OCI-LY3 (cell line): ENCODE data around the gene ANO6.

Experiments used
- EZH2phosphoT487 ChIP-seq: fragments of 200-600 bp; shearing (Covaris generic); IDR thresholded peaks from 2 replicates; pipeline ENCODE4 v1.6.1; 2018; ENCODE audit warnings: antibody characterized with exemption, mixed run types, low read depth
- TF ChIP-seq, protein P1 (sequence below): fragments of 200-600, 300-600 bp; sonication (generic); IDR thresholded peaks from 2 replicates; pipeline ENCODE4 v1.5.1; 2014; ENCODE audit warnings: antibody characterized with exemption, low read length, low read depth

DNA sequence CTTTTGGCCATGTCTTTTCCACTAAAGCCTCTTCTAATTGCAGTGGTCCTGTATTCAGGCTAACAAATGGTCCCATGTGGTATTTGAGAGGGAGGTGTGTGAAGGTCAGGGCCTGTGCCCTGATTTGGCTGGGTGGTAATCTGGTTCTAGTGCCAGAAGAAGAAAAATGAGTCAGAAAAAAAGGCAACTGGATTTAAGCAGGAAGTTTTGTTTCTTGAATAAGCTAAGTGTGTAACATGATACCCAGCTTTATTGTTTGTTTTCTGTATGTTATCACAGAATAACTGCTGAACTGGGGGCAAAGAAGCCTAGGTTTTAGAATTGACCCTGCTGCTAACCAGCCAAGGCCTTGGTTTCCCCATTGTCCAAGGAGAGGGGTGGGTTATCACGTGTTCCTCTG is 134.0 kb downstream of the ANO6 start:
- TF ChIP-seq, protein P1, sequence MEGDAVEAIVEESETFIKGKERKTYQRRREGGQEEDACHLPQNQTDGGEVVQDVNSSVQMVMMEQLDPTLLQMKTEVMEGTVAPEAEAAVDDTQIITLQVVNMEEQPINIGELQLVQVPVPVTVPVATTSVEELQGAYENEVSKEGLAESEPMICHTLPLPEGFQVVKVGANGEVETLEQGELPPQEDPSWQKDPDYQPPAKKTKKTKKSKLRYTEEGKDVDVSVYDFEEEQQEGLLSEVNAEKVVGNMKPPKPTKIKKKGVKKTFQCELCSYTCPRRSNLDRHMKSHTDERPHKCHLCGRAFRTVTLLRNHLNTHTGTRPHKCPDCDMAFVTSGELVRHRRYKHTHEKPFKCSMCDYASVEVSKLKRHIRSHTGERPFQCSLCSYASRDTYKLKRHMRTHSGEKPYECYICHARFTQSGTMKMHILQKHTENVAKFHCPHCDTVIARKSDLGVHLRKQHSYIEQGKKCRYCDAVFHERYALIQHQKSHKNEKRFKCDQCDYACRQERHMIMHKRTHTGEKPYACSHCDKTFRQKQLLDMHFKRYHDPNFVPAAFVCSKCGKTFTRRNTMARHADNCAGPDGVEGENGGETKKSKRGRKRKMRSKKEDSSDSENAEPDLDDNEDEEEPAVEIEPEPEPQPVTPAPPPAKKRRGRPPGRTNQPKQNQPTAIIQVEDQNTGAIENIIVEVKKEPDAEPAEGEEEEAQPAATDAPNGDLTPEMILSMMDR = no peak
- no peak for TF ChIP-seq EZH2phosphoT487
